Activated CD8-positive, alpha-beta memory T cell treated with anti-CD3 and anti-CD28 coated beads, Interleukin-2, amount 50 U/mL, for 4 hours (primary cell): ENCODE data around the gene PDE4D.
"Not testable (repeated sequence)": the region's sequence is repeated elsewhere in the genome, so short reads cannot be mapped to it uniquely, and the experiment has no call there.

ENCODE experiments used
- DNase-seq: peaks from one replicate; pipeline ENCODE4 v3.0.0-alpha.2; 2020

The PDE4D gene

GRCh38 chr5:59798862-59799667 is 94.5 kb downstream of the PDE4D start:
- DNase-seq = no peak

- no peak for DNase-seq
Measured at GRCh38 chr5:59795141-59795540, 98.4 kb downstream of the PDE4D start.

GRCh38 chr5:59792983-59793585 is 100.4 kb downstream of the PDE4D start:
- DNase-seq = no peak

DNA sequence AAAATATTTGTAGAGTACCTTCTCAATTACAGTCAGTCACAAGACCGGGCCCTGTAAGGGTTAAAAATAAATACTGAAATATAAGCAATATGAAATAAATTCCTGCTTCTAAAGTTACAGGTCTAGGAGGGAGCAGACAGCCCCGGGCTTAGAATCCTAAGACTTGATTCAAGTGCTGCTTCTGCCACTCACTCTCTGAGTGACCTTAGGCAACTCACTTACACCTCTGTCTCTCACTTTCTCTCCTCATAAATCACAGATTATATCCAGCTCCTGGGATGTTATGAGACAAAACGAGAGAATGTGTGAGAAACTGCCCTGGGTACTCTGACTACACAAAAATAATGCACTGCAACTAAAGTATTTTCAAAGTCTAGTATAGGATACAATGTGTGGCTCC is 101.9 kb downstream of the PDE4D start:
- no peak for DNase-seq

DNA sequence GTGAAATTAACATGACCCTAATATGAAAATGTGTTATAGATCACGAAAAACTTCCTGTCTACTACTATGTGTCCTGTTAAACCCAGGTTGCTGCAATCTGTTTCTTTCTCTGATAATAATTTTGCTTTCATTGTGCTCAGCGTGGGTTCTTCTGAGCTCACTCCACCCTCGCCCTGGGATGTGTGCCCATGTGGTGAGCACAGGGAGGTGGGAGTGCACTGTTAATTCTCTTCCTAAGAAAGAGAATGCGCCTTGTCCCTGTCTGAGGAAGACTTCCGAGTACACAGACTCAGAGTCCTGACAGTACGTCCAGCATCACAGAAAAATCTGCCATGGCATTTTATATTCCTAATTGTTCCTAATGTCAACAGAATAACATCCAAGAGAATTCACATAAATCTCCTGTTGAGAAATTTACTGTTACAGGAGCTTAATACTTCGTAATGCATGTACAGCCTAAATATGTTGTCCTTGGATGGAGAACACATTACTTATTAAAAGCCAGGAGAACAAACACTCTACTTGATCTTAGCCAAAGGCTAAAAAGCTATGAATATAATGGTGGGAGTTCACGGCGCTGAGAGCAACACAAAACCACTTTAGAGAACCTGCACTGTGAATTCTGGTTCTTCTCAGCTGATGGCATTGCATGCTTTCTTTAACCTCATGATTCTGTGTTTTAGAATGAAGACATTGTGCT is 102.6 kb downstream of the PDE4D start:
- no peak for DNase-seq

DNA sequence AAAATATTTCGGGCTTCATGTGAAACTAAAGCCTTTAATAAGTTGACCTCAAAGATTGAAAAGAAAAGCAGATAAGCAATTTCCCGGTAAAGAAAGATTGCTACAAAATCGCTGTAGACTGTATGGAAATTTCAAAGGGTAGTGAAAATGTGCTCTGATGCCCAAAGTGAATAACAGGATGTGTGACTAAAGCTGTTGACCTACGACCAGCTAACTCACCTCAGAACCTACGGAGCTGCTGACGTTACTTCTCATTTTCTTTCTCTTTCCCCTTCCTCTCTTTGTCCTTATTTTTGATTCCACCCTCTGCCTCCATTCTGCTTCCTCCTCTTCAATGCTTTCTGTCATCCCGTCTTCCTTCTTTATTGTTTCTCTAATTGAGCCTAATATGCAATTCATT is 103.2 kb downstream of the PDE4D start:
- DNase-seq = no peak

DNA sequence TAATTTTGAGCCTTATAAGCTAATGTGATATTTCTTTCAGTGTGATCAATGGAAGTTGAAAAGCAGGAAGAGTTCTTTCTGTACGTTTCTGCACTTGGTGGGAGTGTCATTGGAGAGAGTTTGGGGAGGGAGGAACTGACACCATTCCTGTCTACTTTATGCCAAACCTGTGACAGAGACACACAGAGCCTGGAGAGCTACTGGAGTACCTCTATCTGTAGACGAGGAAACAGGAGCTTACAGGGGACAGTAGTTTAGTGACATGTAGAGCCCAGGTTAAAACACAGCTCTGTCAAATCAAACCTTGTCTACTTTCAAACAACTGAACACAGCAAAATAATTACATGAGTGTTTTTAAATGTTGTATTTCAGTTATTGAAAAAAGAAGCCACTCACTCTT is 103.6 kb downstream of the PDE4D start:
- DNase-seq = no peak

DNA sequence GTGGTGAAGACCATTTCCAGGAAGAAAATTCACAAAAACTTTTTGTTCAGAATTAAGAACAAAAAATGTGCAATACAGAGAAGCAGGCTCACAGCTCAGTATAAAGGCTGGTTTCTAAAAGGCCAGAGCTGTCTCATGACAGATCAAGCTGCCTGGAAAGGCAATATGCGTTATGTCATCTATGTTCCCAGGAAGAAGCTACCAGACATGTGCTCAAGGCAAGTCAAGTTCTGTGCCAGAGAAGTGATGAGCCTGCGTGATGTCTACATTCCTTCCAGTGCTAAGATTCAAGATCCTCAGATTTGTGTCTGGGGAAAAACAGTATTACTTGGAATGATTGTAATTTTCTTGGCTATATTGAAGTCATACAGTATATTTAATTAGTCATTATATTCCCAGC is 104.3 kb downstream of the PDE4D start:
- no peak for DNase-seq

- DNase-seq = no peak
Measured at GRCh38 chr5:59786334-59786805, 107.2 kb downstream of the PDE4D start.

DNA sequence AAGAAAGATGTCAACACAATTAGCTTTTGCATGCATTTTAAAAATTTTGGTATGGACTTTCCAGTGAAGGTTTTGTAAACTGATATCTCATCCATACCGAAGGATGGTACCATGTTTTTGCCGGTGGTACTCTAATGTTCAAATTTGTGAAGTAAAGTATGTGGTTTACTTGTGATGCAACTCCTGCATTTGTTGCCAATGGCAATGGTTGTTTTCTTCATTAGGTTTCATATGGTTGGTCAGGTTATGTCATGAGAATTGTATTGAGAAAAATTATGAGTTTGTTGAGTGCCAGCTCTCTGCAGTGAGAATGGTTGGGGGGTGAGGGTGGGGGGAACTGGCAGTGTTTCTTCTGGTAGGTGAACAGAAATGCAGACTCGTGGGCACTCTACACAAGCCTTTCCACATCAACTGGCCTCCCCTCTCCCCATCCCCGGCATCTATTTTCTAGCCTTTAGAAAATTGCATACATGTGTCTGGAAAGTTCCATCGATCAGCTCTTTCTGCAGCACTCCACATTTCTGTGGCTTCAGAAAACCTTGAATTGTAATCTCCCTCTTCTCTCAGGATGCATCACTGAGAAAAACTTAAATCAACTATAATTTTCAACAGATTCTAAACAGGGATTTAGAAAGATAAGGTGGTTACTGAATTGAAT is 107.7 kb downstream of the PDE4D start:
- DNase-seq = no peak

GRCh38 chr5:59784708-59785107 is 108.8 kb downstream of the PDE4D start:
- DNase-seq = not testable (repeated sequence)

DNA sequence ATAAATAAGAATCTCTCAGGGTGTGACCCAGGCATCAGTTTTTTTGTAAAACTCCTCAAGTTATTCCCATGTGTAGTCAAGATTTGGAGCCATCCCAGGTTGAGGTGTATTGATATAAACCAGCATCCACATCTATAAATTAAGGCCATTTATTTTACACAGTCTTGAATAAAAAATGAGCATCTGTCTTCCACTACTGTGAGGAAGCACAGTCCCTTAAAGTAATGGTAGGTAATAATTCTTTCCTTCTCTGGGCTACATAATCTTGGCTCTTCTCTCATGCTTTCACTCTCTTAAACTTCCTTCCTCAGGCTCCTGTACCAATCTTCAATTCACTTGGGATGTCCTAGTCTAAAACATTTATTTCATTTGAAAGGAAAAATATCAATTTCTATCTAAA is 110.3 kb downstream of the PDE4D start:
- DNase-seq = no peak

GRCh38 chr5:59782856-59783255 is 110.7 kb downstream of the PDE4D start:
- no peak for DNase-seq

- no peak for DNase-seq
Measured at GRCh38 chr5:59779453-59779852, 114.1 kb downstream of the PDE4D start.

GRCh38 chr5:59777028-59777427 is 116.5 kb downstream of the PDE4D start:
- no peak for DNase-seq

- DNase-seq = no peak
Measured at GRCh38 chr5:59773294-59773693, 120.2 kb downstream of the PDE4D start.

GRCh38 chr5:59772757-59773156 is 120.8 kb downstream of the PDE4D start:
- no peak for DNase-seq

DNA sequence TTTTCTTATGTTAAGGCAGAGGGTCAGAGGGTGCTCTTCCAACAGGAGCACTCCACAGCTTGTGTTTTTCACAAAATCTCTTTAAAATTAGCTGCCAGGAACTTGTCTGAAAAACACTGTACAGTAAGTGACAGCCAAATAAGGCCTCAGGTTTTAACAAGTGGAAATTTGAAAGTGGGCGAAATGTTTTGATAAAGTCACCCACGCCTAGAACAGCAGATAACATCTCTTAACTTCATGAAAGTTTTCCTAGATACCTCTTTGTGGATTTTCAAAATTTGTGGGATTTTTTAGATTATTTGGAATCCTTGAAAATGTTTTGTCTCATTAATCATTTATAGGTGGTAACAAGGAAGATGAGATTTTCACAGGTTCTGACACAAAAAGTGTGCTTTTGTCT is 121.3 kb downstream of the PDE4D start:
- no peak for DNase-seq

DNA sequence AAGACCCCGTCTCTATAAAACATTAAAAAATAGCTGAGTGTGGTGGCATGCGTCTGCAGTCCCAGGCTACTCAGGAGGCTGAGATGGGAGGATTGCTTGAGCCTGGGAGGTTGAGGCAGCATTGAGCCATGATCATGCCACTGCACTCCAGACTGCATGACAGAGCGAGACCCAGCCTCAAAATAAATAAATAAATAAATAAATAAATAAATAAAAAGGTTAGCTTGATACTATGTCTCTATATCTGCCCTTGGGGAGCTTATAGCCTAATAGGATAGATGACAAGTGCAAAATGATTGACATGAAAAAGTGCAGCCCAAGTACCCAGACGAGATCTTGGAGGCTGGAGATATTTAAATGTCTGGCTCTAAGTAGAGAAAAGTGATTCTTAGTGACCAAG is 122.6 kb downstream of the PDE4D start:
- DNase-seq = no peak

DNA sequence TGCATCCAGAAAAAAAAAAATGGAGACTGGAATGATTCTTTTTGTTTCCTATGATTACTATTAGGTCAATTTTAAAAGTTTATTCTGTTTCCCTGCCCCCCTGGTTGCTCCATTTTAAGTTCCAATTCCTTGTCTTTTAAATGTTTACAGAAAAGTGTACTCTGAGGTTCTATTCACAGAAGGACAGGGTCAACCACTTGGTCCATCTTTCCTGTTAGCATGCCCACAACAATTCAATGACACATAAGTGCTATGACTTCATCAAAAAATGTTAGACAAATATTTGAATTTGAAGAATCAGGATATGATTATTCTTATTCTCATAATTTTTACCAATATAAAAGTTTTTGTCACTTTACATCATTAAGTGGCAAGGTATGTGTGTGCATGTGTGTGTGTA is 123.7 kb downstream of the PDE4D start:
- DNase-seq = no peak

DNA sequence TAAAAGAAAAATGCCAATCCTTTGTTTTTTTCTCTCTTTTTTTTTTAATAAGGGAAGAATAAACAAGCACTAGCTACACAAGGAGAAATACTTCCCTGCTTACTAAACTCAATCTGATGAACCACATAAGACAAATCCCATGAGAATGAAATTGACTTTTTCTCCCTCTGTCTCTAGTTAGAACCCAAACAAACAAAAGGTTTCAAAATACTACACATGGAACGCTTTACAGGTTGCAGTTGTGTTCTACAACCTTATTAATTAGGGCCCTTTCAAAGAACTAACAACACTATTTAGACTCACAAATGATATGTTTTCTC is 124.5 kb downstream of the PDE4D start:
- no peak for DNase-seq

GRCh38 chr5:59768152-59769040 is 125.1 kb downstream of the PDE4D start:
- DNase-seq = no peak
